Activated CD8-positive, alpha-beta memory T cell treated with anti-CD3 and anti-CD28 coated beads, Interleukin-2, amount 50 U/mL, for 24 hours (primary cell): ENCODE results near the gene ASXL3.

Source experiments
- DNase-seq: peaks from one replicate; pipeline ENCODE4 v3.0.0-alpha.2; 2020; ENCODE audit errors: extremely low read depth

The ASXL3 gene

DNA sequence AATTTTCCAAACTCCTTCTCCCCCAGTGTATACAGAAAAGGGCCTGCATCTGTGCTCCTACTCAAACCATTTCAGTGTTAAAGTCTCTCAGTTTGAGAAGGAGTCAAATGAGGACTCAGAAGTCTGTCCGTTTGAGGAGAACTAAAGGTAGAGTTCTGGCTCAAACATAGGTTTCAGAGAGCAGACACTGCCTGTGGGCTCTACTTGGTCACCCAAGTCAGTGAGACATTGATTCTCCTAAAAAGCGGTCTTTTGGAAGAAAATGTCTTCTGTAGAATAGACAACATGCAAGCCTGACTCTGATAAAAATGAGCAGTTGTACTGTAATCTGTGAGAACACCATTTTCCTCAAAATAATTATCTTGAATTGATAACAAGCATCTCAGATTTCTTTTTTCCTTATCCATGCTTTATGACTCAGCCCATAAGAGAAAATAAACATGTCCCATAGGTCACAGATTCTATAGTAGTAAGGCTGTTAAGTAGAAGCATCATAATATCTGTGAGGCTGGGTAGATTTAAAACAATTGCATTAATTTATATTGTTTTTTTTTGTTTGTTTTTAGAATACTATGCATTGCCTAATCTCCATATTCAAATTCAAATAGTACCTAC, 82.8 kb downstream of the ASXL3 start:
- DNase-seq = no peak

DNA sequence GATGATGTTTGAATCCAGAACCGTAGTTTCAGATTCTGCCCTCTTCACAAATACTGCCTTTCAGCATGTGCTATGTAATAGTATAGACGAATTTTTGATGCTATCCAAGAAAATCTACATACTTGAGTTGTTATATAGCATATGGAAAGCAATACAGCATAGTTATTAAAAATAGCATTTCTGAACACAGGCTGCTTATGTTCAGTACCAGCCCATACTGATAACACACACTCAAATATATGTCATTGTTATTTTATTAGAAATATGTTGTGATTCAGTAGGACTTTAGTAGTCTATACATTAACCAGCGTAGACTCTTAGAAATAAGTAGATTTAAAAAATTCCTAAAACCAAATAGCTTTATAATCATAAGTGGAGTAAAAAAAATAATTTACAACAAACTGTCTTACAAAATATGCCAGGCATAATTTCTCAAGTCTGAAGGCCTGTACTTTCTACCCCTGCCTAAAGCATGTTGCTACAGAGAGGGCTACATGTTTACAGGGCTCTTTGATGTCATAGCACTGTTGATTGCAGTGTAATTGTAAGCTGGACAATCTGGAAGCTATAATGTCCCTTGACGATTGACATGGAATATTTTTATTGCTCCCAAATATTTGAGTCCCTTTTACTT, 86.3 kb downstream of the ASXL3 start:
- DNase-seq = no peak

DNA sequence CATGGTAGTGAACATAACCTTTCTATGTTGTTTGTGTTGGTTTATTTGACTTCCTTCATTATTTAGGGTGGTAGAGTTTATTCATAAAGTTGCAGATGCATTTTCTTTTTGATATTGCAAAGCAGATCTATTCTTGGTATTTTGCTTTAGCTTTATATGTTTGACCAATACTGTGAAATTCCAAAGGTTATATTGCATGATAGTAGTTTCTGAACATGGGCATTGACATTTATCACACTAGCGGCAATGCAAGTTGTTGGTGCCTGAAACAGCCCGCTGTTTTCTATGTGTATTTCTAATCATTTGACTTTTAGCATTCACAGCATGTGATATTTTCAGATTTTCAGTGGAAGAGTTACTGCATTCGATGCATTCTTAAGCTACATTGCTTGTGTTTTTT, 87.2 kb downstream of the ASXL3 start:
- DNase-seq = no peak

DNA sequence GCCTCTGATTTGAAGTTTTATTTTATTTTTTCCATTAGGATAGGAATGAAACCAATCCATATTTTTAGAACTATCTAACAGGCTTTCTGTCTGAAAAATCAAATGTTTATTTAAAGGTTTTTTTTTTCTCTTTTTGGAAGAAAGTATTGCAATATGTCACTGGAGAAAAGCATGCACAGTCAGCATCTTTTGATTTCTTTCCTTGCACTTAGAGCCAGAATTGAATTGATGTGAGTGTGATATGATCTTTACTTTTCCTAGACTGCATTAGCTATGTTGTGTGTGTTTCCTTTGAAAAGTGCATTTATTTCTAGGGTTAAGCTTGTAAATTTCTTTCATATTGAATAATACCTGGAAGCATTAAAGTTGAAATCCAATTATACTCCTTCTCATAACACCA, 87.6 kb downstream of the ASXL3 start:
- no peak for DNase-seq

DNA sequence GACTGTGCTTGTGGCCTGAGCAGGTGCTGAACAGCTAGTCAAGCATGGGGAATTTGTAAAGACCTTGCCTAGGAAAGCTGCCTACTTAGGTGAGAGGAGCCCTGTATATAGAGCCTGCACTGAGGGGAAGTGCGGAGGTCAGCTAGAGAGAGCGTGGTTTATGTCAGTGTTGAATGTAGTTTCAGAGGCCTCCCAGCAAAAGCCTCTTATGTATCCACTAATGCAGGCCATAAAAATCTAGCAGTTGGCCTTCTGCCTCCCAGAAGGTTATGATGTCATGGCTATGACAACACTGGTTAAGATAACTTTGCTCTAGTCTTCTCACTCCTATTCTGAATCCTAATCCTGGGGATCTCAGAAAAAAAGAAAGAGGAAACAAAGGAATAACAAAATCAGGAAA, 88.9 kb downstream of the ASXL3 start:
- DNase-seq = no peak

DNA sequence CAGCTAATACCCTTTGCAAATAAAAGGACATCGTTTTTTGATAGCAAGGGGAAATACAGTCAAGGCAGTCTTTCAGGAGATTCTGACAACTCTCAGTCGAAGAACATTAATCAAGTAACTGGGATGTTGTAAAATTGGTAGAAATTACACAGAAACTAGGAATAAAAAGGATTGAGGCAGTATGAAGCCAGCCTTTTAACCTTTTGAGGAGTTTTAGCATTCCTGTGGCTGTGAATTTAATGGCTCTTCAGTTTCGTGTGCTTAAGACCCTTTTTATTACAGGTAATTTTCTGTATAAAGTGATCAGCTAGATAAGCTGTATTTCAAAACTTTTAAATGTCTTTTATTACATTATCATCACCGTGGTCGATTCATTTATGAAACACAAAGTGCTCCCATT, 91.6 kb downstream of the ASXL3 start:
- DNase-seq = no peak

DNA sequence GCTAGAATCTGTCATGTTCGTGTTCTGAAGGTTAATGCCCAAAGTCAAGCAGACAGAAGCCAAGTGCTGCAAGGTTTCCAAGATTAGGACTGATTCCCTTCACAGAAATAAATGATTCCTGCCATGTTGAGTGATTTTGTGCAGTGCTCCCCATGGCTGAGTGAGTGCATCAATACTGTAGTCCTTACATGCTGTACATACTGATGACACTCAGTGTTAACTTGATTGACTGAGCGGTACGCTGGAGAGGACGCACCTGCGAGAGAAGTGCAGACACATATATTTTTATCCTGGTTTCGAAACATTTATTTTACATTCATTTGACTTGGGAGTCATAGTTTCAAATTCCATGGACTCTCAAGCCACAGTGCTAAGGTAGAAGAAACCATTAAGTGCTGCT, 92.0 kb downstream of the ASXL3 start:
- no peak for DNase-seq

DNA sequence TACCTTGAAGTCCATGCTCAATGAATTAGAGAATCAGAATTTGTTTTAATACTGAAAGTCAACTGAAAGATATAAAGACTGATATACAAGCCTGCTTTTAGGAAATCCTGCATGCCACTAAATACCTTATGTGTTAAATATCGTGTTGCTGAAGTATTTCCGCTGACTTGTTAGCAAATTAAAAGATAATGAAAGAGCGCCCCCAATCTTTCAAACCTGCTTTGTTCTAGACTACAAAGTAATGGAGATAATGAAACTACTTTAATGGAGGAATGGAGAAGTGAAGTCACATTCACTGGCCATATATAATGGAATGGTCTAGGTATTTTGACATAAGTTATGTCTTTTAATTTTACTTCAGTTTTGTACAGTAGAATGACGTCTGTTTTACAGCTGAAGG, 95.7 kb downstream of the ASXL3 start:
- no peak for DNase-seq

DNA sequence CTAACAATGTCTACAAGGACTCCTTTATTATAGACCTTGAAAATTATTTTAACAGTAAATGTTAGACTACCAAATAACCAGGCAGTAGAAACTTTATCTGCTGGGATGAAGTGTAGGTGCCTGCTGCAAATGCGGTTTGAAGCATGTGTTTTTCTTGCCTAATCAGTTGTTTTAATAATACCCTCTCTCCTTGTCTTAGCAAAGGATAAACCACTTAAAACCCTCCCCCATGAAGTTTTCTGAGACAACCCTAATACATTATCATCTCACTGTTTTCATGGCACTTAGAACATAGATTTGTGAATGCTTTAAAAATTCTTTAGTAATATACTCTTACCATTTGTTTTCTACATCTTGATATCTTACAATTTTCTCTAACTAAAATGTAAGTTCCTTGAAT, 98.6 kb downstream of the ASXL3 start:
- DNase-seq = no peak

DNA sequence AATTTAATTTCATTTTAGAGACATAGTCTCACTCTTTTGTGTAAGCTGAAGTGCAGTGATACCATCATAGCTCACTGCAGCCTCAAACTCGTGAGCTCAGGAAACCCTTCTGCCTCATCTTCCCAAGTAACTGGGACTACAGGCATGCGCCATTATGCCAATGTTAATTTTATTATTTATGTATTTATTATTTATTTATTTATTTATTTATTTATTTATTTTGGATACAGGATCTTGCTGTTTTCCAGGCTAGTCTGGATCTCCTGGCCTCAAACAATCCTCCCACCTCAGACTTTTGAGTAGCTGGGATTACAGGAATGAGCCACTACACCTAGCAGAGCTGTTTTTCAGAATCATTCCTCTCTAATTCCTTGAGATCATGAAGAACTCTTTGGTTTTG, 99.9 kb downstream of the ASXL3 start:
- DNase-seq = no peak

DNA sequence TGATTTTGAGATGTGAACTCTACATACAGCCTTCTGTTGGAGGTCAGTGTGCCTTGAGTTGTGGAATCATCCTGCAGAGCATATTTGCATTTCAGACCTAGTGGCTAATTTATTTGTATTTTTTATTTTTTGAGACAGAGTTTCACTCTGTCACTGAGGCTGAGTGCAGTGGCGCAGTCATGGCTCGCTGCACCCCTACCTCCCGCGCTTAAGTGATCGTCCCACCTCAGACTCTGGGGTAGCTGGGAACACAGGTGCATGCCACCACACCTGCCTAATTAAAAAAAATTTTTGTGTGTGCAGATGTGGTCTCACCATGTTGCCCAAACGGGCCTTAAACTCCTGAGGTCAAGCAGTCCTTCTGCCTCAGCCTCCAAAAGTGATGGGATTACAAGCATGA, 104.4 kb downstream of the ASXL3 start:
- DNase-seq = no peak

DNA sequence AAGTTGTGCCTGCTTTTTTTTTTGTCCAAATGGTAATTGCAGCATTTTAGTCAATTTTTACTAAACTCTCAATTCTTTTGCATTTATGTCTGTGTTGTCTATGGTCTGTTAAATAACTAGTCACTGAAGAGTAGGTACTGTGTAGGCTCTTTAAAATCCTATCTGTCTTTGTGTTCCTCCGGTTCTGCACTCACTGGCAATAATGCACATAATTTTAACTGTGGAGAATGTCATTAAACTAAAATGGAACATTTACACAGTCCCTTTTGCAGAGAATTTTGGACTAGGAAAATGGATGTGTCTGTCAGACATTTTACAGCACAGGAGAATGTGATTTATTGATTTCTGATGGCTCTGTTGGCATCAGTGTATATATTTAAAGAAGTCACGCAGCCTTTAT, 116.6 kb downstream of the ASXL3 start:
- DNase-seq = no peak

DNA sequence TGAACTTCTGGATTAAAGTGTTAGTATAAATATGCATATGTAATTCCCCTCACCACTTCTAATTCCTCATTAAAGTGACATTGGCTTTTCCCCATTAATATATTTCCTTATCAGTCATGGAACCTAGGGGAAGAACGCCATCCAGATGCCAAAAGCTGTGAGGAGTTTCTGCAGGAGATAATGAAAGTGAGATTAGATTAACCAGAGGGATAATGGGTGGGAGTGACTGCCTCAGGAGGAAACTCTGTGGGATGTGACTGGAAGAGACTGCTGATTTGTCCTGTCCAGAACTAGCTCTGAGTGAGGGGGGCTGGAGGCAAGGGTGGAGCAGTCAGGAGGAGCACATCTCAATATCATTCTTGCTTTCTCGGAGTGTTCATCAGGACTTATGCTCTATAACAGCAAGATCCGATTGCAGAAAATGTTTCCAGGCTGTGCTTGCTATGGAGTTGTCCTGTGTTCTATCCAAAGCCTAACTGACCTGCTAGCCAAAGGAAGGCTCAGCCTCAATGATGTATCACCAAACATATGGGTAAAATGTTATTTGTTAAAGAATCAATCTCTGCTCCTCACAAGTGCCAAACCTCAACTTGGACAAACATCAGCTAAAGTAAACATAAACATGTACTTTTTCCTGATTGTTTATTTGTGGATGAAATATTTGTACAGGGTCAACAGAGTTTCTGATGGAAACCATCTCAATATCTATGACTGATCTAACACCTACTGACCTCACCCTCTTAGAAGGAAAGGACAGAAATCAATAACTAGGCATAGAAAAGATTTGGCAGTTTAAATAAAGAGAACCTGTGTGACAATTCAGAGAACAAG, 118.5 kb downstream of the ASXL3 start:
- no peak for DNase-seq

DNA sequence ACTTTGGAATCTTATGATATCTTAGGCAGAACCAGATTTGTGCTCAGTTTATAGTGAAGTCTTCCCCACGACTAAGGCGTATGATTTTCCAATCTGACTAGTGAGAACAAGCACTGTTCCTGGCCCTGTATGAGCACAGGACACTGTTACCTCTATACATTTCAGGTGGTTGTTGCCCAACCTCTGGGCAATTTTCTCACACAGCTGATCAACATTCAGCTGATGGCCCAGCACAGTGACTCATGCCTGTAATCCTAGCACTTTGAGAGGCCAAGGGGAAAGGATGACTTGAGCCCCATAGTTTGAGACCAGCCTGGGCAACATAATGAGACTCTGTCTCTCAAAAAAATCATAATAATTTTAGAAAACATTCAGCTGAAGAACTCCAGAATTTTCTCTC, 119.5 kb downstream of the ASXL3 start:
- no peak for DNase-seq

DNA sequence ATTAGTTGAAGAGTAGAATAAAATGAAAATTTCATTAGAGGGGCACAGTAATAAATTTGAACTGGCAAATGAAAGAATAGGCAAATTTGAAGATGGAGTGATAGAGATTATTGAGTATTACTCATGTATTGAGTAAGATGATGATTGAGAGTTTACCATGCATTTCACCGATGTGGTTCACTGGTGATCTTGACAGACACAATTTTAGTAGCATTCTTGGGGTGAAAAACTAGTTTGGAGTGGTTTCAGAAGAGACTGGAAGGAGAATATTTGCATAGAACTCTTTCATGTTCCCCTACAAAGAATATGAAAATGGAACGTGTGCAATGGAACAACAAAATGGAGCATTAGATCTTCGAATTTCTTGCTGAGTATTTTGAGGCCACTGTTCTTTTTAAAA, 121.4 kb downstream of the ASXL3 start:
- no peak for DNase-seq

DNA sequence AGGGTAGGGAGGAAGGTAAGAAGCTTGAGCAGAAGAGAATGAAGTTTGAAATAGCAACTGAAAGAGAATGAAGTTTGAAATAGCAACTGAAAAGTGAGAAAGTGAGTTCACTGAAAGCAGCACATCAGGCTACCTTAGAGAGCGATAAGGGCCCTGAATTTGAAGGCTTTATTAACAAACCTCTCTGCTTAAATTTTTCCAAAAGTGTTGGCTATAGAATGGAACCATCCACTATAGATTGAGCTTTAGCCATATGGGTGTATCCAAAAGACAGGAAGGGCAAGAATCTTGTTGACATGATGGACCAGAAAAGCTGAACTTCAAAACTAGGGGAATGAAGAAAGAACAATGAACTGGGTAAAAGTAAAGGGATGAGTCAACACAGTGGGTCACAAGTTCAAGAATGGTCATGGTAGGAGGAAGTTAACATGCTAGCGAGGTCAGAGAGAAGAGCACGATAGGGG, 122.5 kb downstream of the ASXL3 start:
- DNase-seq = no peak

DNA sequence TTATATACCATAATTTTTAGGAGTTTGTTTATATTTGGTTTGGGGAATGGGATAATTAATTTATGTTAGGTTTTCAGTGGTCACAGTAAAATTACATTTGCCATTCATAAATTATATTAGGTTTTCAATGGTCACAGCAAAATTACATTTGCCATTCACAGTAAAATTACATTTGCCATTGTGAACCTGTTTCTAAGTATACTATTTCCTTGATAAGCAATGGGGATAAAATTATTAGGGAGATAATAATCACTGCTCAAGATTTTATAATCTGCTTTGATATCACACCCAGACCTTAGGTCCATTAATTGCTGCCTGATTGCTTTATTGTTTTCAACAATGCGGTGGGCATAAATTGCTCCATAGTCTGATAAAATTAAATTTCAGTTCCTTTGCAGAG, 124.6 kb downstream of the ASXL3 start:
- no peak for DNase-seq

DNA sequence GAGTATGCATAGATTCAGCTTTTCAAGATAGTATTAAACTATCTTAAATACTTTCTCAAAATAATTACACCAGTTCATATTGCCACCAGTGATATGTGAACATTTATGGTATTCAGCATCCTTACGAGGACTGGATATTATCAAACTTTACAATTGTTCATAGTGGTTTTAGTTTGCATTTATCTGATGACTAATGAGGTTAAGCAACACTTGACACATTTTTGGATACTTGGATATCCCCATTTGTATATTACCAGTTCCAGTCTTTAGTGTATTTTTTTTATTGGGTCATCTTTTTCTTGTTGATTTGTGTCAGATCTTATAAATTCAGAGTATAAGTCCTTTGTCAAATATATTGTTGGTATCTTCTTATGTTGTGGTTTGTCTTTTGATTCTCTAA, 128.4 kb downstream of the ASXL3 start:
- no peak for DNase-seq

DNA sequence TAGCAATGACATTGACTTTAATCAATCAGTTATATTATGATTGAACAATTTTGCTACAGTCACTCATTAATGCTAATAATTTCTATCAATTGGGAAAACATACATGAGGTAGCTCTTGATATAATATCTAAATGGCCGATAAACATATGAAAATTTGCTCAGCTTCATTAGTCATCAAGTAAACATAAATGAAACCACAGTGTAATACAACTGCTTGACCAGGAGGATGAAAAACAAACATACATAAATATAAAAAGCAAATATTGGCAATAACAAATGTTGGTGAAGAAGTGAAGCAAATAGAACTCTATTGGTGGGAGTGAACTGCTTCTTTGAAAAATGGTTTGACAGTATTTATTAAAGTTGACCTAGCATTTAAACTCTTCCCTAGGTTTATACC, 130.9 kb downstream of the ASXL3 start:
- no peak for DNase-seq

DNA sequence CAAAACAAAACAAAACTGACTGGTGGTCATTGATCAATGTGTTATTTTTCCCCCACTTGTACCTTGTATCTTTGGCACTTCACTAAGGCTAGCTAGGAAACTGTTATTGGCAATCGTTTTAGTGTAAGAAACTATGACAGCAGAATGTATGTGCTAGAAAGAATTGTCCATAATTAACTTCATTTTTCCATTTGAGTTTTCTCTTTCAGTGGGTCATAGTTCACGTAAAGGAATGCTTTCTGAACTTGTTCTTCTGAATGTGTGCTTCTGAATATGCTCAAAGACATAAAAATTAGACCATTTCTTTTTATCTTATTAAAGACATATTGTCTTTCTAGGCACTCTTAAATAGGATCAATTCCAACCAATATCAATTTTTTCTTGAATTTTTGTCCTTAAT, 132.2 kb downstream of the ASXL3 start:
- DNase-seq = no peak

DNA sequence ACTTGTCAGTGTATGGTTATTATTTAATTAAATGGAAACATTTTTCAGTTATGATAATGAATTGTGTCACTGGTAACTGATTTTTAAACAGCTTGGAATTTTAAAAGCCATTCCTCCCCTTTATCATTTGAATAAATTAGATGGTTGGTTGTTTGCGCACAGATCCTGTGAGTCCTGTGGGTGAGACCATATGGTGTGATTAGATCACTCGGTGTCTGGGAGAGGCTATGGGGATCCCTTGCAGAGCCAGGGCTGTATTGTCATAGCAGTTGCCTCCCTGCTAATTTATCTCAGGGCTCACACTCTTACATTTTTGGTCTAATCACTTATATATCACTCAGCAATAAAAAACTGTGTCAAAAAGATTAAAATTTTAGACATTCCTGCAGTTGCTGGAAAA, 133.5 kb downstream of the ASXL3 start:
- no peak for DNase-seq

DNA sequence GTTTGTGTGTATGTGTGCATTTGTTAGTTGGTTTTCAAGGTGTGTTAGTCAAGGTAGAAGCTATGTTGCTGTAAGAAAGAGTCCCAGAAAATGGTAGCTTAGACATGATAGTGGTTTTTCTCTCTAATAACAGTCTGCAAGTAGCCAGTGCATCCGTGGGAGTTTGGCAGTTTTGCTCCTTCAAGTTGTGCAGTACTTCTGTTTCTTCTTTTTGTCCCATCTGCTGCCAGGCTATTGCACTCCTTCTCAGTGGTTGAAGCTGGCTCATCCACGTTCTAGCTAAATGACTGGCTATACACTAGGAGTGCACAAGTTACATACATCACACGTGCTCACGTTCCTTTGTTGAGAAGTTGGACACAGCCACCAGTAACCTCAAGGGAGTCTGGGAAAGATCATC, 134.7 kb downstream of the ASXL3 start:
- no peak for DNase-seq

DNA sequence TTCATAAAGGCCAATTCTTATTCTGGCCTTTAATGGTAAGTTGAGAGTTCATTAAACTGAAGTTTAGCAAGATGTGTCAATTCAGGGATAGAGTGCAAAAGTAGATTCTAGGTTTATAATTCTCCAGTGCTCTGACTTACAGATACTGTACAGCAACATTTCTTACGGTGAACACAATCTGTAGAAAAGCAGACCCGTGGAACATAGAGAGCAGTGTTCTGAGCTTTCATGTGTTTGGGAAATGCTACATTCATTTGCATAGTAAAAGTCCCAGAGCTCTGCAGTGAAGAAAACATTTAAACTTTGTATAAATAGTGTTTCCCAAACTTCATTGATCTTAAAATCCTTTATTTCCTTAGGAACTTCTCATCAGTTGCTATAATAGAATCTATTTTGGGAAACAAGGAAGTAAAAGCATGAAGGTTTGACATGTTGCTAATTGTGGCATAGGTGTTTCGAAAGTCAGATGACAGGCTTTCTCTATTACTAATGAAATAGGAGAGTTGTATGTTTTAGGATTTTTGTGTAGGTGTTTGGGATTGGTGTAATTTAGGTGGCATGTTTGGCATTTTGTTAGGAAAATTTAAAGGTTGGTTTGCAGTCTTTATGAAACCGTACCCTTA, 138.2 kb downstream of the ASXL3 start:
- no peak for DNase-seq
